SK-N-SH (cell line): Measurements from ENCODE around the gene CHCHD1. TPM values are rescaled to one million over a fixed set of nuclear protein-coding genes. Genes with fewer than 3 reads are reported as not detected.

ENCODE experiments used
- CTCF ChIA-PET: fragments of 300-600, 350-600 bp; formaldehyde crosslinking; extraction: SDS; loops from one replicate; lab custom pipeline; 2021; lab: Yijun Ruan, JAX
- POLR2A ChIA-PET: fragments of 350-600 bp; sonication (Branson Sonifier 250); formaldehyde crosslinking; extraction: SDS; loops from one replicate; lab custom pipeline; 2020; ENCODE audit warnings: antibody characterized with exemption, inconsistent platforms; lab: Yijun Ruan, JAX
- DNase-seq: peaks from one replicate; pipeline ENCODE4 v3.0.0; 2012
- H2AFZ ChIP-seq: fragments of 200-600 bp; sonication (generic); 2 replicates; pipeline ENCODE4 v1.8.1; 2016; ENCODE audit warnings: antibody characterized with exemption, mild to moderate bottlenecking, low read depth
- H3F3A ChIP-seq: fragments of 200-600 bp; sonication (generic); replicated peaks from 2 replicates; pipeline ENCODE3; 2016; ENCODE audit warnings: antibody characterized with exemption, mild to moderate bottlenecking; ENCODE audit not compliant: insufficient read depth
- H3K27ac ChIP-seq, 2 experiments: fragments of 200-500 bp in 1 of 2; fragments of 200-600 bp in 1 of 2; sonication (Bioruptor generic) in 1 of 2; sonication (generic), shearing (Covaris generic) in 1 of 2; 2 replicates each; pipeline versions ENCODE4 v1.5.1 to v1.6.1; 2014 to 2016; ENCODE audit warnings: low read depth in 2 of 2, inconsistent platforms in 1 of 2, low read length in 1 of 2, mild to moderate bottlenecking in 1 of 2, mixed read lengths in 1 of 2
- H3K27me3 ChIP-seq: fragments of 200-600 bp; sonication (generic), shearing (Covaris generic); 2 replicates; pipeline ENCODE4 v1.6.1; 2016; ENCODE audit warnings: mixed run types; ENCODE audit not compliant: insufficient read depth
- H3K36me3 ChIP-seq, 2 experiments: fragments of 200-500 bp in 1 of 2; fragments of 200-600 bp in 1 of 2; sonication (Bioruptor generic) in 1 of 2; sonication (generic) in 1 of 2; replicated peaks in 1 of 2; 2 replicates each; pipeline versions ENCODE3 to v1.5.1; 2014 to 2016; ENCODE audit warnings: low read length in 1 of 2, mild to moderate bottlenecking in 1 of 2; ENCODE audit not compliant: insufficient read depth in 2 of 2, control insufficient read depth in 1 of 2
- H3K4me1 ChIP-seq, 2 experiments: fragments of 200-500 bp in 1 of 2; fragments of 200-600 bp in 1 of 2; sonication (Bioruptor generic) in 1 of 2; sonication (generic), shearing (Covaris generic) in 1 of 2; 2 replicates each; pipeline versions ENCODE4 v1.5.1 to v1.6.1; 2014 to 2016; ENCODE audit warnings: low read depth in 1 of 2, low read length in 1 of 2, mixed run types in 1 of 2; ENCODE audit not compliant: insufficient read depth in 2 of 2, control insufficient read depth in 1 of 2
- H3K4me2 ChIP-seq: fragments of 200-600 bp; sonication (generic), shearing (Covaris generic); 2 replicates; pipeline ENCODE4 v1.6.1; 2017; ENCODE audit warnings: mixed run types
- H3K4me3 ChIP-seq, 2 experiments: fragments of 200-500 bp in 1 of 2; fragments of 200-600 bp in 1 of 2; sonication (Bioruptor generic) in 1 of 2; sonication (generic), shearing (Covaris generic) in 1 of 2; 2 replicates each; pipeline versions ENCODE4 v1.5.1 to v1.8.1; 2014 to 2016; ENCODE audit warnings: low read depth in 2 of 2, inconsistent platforms in 1 of 2, low read length in 1 of 2, mild to moderate bottlenecking in 1 of 2, mixed read lengths in 1 of 2, moderate library complexity in 1 of 2
- H3K79me2 ChIP-seq: fragments of 200-600 bp; sonication (generic); 2 replicates; pipeline ENCODE4 v1.8.1; 2017; ENCODE audit warnings: mild to moderate bottlenecking; ENCODE audit not compliant: insufficient read depth
- H3K9ac ChIP-seq: fragments of 200-600 bp; sonication (generic); 2 replicates; pipeline ENCODE4 v1.6.1; 2017; ENCODE audit warnings: mixed run types
- H3K9me2 ChIP-seq: fragments of 200-600 bp; sonication (generic); 2 replicates; pipeline ENCODE4 v1.6.1; 2017; ENCODE audit warnings: mixed run types
- H3K9me3 ChIP-seq: fragments of 200-600 bp; sonication (generic); 2 replicates; pipeline ENCODE4 v1.6.1; 2017; ENCODE audit warnings: mixed run types, mild to moderate bottlenecking, moderate library complexity
- H4K20me1 ChIP-seq: fragments of 200-600 bp; sonication (generic); 2 replicates; pipeline ENCODE4 v1.6.1; 2017; ENCODE audit warnings: mild to moderate bottlenecking, mixed run types; ENCODE audit not compliant: insufficient read depth
- CHD2 ChIP-seq: fragments of 150-350 bp; IDR thresholded peaks from 2 replicates; pipeline ENCODE4 v1.6.1; 2018; ENCODE audit warnings: low read length; ENCODE audit not compliant: partially characterized antibody
- CTCF ChIP-seq: fragments of 200-600 bp; sonication (generic); IDR thresholded peaks from 2 replicates; pipeline ENCODE4 v1.6.1; 2017; ENCODE audit warnings: antibody characterized with exemption, mild to moderate bottlenecking, moderate library complexity
- EP300 ChIP-seq, 2 experiments: IDR thresholded peaks; 2 replicates each; pipeline versions ENCODE4 v1.4.0 to v1.6.1; 2012; ENCODE audit warnings: borderline replicate concordance in 1 of 2, low read depth in 1 of 2, low read length in 1 of 2
- MEF2A ChIP-seq: IDR thresholded peaks from 2 replicates; pipeline ENCODE4 v1.4.0; 2012; ENCODE audit warnings: low read depth, borderline replicate concordance
- MXI1 ChIP-seq: IDR thresholded peaks from 2 replicates; pipeline ENCODE4 v1.6.1; 2012; ENCODE audit warnings: mild to moderate bottlenecking, low read depth, low read length, improper control_type of control experiment
- RAD21 ChIP-seq: IDR thresholded peaks from 2 replicates; pipeline ENCODE4 v1.6.1; 2012; ENCODE audit warnings: mild to moderate bottlenecking, low read length
- YY1 ChIP-seq: IDR thresholded peaks from 2 replicates; pipeline ENCODE4 v1.4.0; 2012; ENCODE audit warnings: low read depth, mild to moderate bottlenecking
- WGBS: methylation state at CpG from one replicate; pipeline ENCODE4 v1.1.6; 2017; ENCODE audit warnings: low lambda C conversion rate; 5-methylcytosine and 5-hydroxymethylcytosine counted together
- polyA plus RNA-seq, 3 experiments: library from polyadenylated mRNA; depleted of rRNA; stranded (reverse); fragments of >200 nt; gene quantifications; 2 replicates each; pipeline ENCODE4 v1.2.3, GENCODE V29; 2012

The CHCHD1 gene
- polyA plus RNA-seq, 1 of the 3 experiments (the other 2 are of a cell fraction), result 60.9 TPM

GRCh38 chr10:73773152-73773879, 8.5 kb upstream of the CHCHD1 start:
- peak overlapping the region; percentile 79 to 88 for H3K4me3 ChIP-seq
- POLR2A ChIA-PET, result interaction anchor here (1.0 to 3.0 kb wide), 7 partner anchors 8 to 277 kb away, joined by 3 to 29 read pairs (median 4); partner anchors contain the start of genes CHCHD1, PPP3CB, SEC24C and ZSWIM8
- TF ChIP-seq MXI1 (0 out of 2 replicates have a peak, but pooled peaks have one; percentile 7), YY1 (no peak)
- CTCF ChIA-PET, result interaction anchor here (2.0 to 5.3 kb wide), 2 partner anchors 13 to 107 kb away, joined by 7 to 25 read pairs; partner anchors contain the start of gene ZSWIM8
- H3K27me3 ChIP-seq, result no peaks in the 10 kb centered on the region
- H3K9me2 ChIP-seq, result no peaks in the 10 kb centered on the region
- no peak overlapping the region for H2AFZ ChIP-seq
- no peaks in the 10 kb centered on the region for H3K9me3 ChIP-seq
- peaks cover 51% of the 10 kb centered on the region for H3K79me2 ChIP-seq
- WGBS, result 19% methylated on average over 12 of the region's 29 CpGs
- H3K4me1 ChIP-seq, result peaks cover 16 to 30% of the 10 kb centered on the region in 2 experiments
- no peak for DNase-seq
- H3K36me3 ChIP-seq, result peaks cover 39 to 41% of the 10 kb centered on the region in 2 experiments
- peak overlapping the region; percentile 88 to 98 for H3K27ac ChIP-seq
- H3F3A ChIP-seq, result peaks cover 33% of the 10 kb centered on the region
- H4K20me1 ChIP-seq, result peaks cover 9% of the 10 kb centered on the region; the same call in 1 of the 2 replicates
- H3K4me2 ChIP-seq, result peak overlapping the region; percentile 90
- peak overlapping the region; percentile 79 for H3K9ac ChIP-seq

- WGBS, result 54% methylated on average over 5 of the region's 5 CpGs
- Histone ChIP-seq H3K4me1 (peaks cover 16 to 30% of the 10 kb centered on the region in 2 experiments), H3K27me3 (no peaks in the 10 kb centered on the region), H3K36me3 (peaks cover 30 to 41% of the 10 kb centered on the region in 2 experiments), H3K9ac (0 out of 2 replicates have a peak overlapping the region, but pooled peaks have one; percentile 8), H4K20me1 (peaks cover 9% of the 10 kb centered on the region; the same call in 1 of the 2 replicates), H3K9me3 (no peaks in the 10 kb centered on the region), H2AFZ (no peak overlapping the region), H3K9me2 (no peaks in the 10 kb centered on the region)
- TF ChIP-seq CHD2 (no peak), RAD21 (peak; percentile 57), CTCF (peak; percentile 19; the same call in 1 of the 2 replicates), EP300 (IDR thresholded peaks at IDR 0.05; ENCODE audit: borderline replicate concordance in 1 of 2, low read depth in 1 of 2, low read length in 1 of 2) (no peak), MEF2A (no peak)
- TF ChIP-seq, all 33 proteins: peak for 2
- Histone ChIP-seq H3K27ac (no peak overlapping the region), H3K4me3 (peak overlapping the region; percentile 0 to 60; a peak in 2 of 4 replicates), H3F3A (peaks cover 31% of the 10 kb centered on the region), H3K79me2 (peaks cover 62% of the 10 kb centered on the region), H3K4me2 (peak overlapping the region; percentile 90)
- no peak for DNase-seq
- ChIA-PET CTCF (interaction anchor here (0.5 to 5.3 kb wide), 3 partner anchors 40 to 106 kb away, joined by 3 to 25 read pairs (median 4); no protein-coding TSS in a partner anchor), POLR2A (interaction anchor here (1.0 kb wide), 1 partner anchor 11 kb away, joined by 3 read pairs; no protein-coding TSS in a partner anchor)
Measured at GRCh38 chr10:73774637-73775036, 7.2 kb upstream of the CHCHD1 start.
